IPS-NIHi7 (cell line): ENCODE data around the gene ACYP2.
"Not testable (repeated sequence)": the region's sequence is repeated elsewhere in the genome, so short reads cannot be mapped to it uniquely, and the experiment has no call there.

Experiments
- DNase-seq: peaks from one replicate; pipeline ENCODE4 v3.0.0; 2012; ENCODE audit warnings: mixed read lengths; ENCODE audit errors: extremely low spot score

ACYP2 gene

GRCh38 chr2:54099370-54099769 lies 16.0 kb upstream of the ACYP2 start:
- no peak for DNase-seq

GRCh38 chr2:54099829-54100585 lies 15.4 kb upstream of the ACYP2 start:
- no peak for DNase-seq

GRCh38 chr2:54100772-54101171 lies 14.6 kb upstream of the ACYP2 start:
- DNase-seq, result no peak

GRCh38 chr2:54103454-54104314 lies 11.7 kb upstream of the ACYP2 start:
- DNase-seq, result peak; percentile 75

- peak; percentile 50 for DNase-seq
Measured at GRCh38 chr2:54106631-54107454, 8.6 kb upstream of the ACYP2 start.

- DNase-seq, result no peak
Measured at GRCh38 chr2:54107455-54107764, 8.0 kb upstream of the ACYP2 start.

GRCh38 chr2:54107903-54108615 lies 7.4 kb upstream of the ACYP2 start:
- DNase-seq, result no peak

- DNase-seq, result no peak
Measured at GRCh38 chr2:54109848-54110247, 5.6 kb upstream of the ACYP2 start.

GRCh38 chr2:54114479-54114878 lies 936 bp upstream of the ACYP2 start:
- DNase-seq, result not testable (repeated sequence)

GRCh38 chr2:54114936-54115283 lies 505 bp upstream of the ACYP2 start:
- no peak for DNase-seq

GRCh38 chr2:54116598-54116997 lies 1.2 kb downstream of the ACYP2 start:
- DNase-seq, result not testable (repeated sequence)

- no peak for DNase-seq
Measured at GRCh38 chr2:54120950-54121349, 5.5 kb downstream of the ACYP2 start.

- DNase-seq, result no peak
Measured at GRCh38 chr2:54122171-54122935, 6.9 kb downstream of the ACYP2 start.

- DNase-seq, result peak; percentile 17
Measured at GRCh38 chr2:54122939-54123338, 7.5 kb downstream of the ACYP2 start.

- not testable (repeated sequence) for DNase-seq
Measured at GRCh38 chr2:54127174-54127573, 11.8 kb downstream of the ACYP2 start.

GRCh38 chr2:54133056-54133455 lies 17.6 kb downstream of the ACYP2 start:
- DNase-seq, result no peak

- no peak for DNase-seq
Measured at GRCh38 chr2:54139210-54139609, 23.8 kb downstream of the ACYP2 start.

GRCh38 chr2:54143780-54144179 lies 28.4 kb downstream of the ACYP2 start:
- DNase-seq, result no peak

GRCh38 chr2:54148391-54148790 lies 33.0 kb downstream of the ACYP2 start:
- DNase-seq, result no peak

- no peak for DNase-seq
Measured at GRCh38 chr2:54149638-54150441, 34.4 kb downstream of the ACYP2 start.
